Measurements from ENCODE around the gene MET. TPM values are rescaled to one million over a fixed set of nuclear protein-coding genes. Genes with fewer than 3 reads are reported as not detected.

The MET gene
- total RNA-seq, 1 experiment from 2014 or later = 5.0 TPM

DNA sequence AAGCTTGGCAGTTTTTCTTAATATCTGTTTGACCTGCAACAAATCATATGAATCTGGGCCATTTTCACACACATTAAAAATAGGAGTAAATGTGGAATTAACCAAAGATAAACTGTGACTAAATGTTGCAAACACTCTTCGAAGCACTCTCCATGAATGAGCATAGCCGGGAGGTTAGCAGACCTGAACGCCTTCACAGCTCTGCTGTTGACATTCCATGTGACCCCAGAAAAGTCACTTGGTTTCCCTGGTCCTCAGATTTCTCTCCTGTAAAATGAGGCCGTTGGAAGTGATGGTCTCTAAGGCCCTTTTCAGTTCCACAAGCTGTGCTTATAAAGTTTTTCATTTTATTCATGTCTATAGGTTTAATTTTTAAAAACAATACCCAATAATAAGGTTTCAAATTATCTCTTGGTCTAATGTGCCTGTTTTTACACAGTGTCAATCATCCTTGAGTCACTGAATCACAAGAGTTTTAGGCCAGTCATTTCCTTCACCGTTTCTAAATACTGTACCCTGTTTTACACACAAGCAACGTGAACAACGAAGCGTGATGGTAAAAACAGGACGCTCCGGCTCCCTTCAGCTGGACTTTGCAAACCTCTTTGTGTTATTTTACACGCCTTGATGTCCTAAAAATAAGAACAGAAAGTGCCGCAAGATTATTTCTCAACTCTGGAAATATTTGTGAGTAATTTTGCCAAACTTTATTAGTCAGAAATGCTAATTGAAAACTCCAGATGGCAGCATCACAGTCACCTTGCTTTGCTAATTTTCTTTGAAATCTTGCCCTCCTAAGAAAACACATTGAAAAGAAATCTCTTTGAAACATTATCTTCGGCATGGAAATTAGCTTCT lies 38.6 kb upstream of the MET start:
- H3K18ac ChIP-seq (ENCODE audit: insufficient read length, low read depth, low read length) = no peak overlapping the region
- Mint-ChIP-seq H3K36me3 (ENCODE audit: insufficient read depth in 1 of 3, low read depth in 3 of 3) (peaks cover 0 to 4% (median 3%) of the 10 kb centered on the region in 3 experiments; a peak in 2 of 7 replicates), H3K27me3 (ENCODE audit: low read depth) (no peaks in the 10 kb centered on the region; the same call in 1 of the 2 replicates), H3K27ac (no peak overlapping the region), H3K4me3 (no peak overlapping the region), H3K4me1 (peaks cover 4 to 5% of the 10 kb centered on the region in 2 experiments; a peak in 3 of 4 replicates), H3K9me3 (peaks cover 3 to 5% of the 10 kb centered on the region in 2 experiments; a peak in 4 of 5 replicates)
- no peak for DNase-seq
- H3K79me2 ChIP-seq (ENCODE audit: insufficient read depth, low read length) = no peaks in the 10 kb centered on the region
- H2BK20ac ChIP-seq (ENCODE audit: low read depth, low read length, poor library complexity, severe bottlenecking) = no peak overlapping the region
- H3K23ac ChIP-seq (ENCODE audit: insufficient read length, low read depth, low read length) = no peak overlapping the region
- TF ChIP-seq, protein P1, sequence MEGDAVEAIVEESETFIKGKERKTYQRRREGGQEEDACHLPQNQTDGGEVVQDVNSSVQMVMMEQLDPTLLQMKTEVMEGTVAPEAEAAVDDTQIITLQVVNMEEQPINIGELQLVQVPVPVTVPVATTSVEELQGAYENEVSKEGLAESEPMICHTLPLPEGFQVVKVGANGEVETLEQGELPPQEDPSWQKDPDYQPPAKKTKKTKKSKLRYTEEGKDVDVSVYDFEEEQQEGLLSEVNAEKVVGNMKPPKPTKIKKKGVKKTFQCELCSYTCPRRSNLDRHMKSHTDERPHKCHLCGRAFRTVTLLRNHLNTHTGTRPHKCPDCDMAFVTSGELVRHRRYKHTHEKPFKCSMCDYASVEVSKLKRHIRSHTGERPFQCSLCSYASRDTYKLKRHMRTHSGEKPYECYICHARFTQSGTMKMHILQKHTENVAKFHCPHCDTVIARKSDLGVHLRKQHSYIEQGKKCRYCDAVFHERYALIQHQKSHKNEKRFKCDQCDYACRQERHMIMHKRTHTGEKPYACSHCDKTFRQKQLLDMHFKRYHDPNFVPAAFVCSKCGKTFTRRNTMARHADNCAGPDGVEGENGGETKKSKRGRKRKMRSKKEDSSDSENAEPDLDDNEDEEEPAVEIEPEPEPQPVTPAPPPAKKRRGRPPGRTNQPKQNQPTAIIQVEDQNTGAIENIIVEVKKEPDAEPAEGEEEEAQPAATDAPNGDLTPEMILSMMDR (conservative IDR thresholded peaks at IDR 0.05) = no peak
- no peak overlapping the region for H2BK120ac ChIP-seq (ENCODE audit: low read depth, low read length, poor library complexity, severe bottlenecking)
- no peak overlapping the region for H4K5ac ChIP-seq (ENCODE audit: insufficient read length, low read depth, low read length)
- H3K4me2 ChIP-seq (ENCODE audit: insufficient read depth, insufficient read length, low read length) = no peak overlapping the region
- H2BK12ac ChIP-seq (ENCODE audit: insufficient read length, low read depth, low read length) = no peak overlapping the region
- no peak overlapping the region for H3K56ac ChIP-seq (ENCODE audit: insufficient read length, low read depth, low read length)
- H3K4ac ChIP-seq (ENCODE audit: low read depth, low read length) = no peak overlapping the region
- H4K91ac ChIP-seq (ENCODE audit: insufficient read length, low read depth, low read length) = no peak overlapping the region
- H3K27ac ChIP-seq (ENCODE audit: insufficient read length, low read depth, low read length) = no peak overlapping the region
- H4K8ac ChIP-seq (replicated peaks; ENCODE audit: insufficient read length, low read depth, low read length) = no peak overlapping the region
- no peaks in the 10 kb centered on the region for H3K23me2 ChIP-seq (ENCODE audit: insufficient read length, low read depth, low read length, poor library complexity, severe bottlenecking)
- no peak overlapping the region for H2BK15ac ChIP-seq (ENCODE audit: low read depth, low read length)
- no peaks in the 10 kb centered on the region for H3K4me1 ChIP-seq (ENCODE audit: insufficient read depth, low read length)
- H2BK5ac ChIP-seq (ENCODE audit: insufficient read length, low read length) = no peak overlapping the region
- no peak overlapping the region for H2AK5ac ChIP-seq (ENCODE audit: insufficient read length, low read length)
- no peaks in the 10 kb centered on the region for H3K79me1 ChIP-seq (ENCODE audit: insufficient read depth, low read depth, low read length, poor library complexity, severe bottlenecking)
- no CpG with 5 or more reads among the region's 13 CpGs for WGBS (ENCODE audit: extremely low coverage, insufficient read length, low lambda C conversion rate)
- H3K27me3 ChIP-seq (ENCODE audit: insufficient read depth, low read length) = no peaks in the 10 kb centered on the region
- H3K9ac ChIP-seq (ENCODE audit: extremely low read depth, insufficient read length, low read length) = no peak overlapping the region
- no peaks in the 10 kb centered on the region for H3K9me3 ChIP-seq (ENCODE audit: control insufficient read depth, low read depth, low read length)
- no peak overlapping the region for H3T11ph ChIP-seq (ENCODE audit: low read length)
- H4K20me1 ChIP-seq (ENCODE audit: control insufficient read depth, insufficient read depth, insufficient read length) = no peaks in the 10 kb centered on the region
- no peak overlapping the region for H2AFZ ChIP-seq (ENCODE audit: low read length)
- H3K14ac ChIP-seq (ENCODE audit: insufficient read depth, low read length) = no peak overlapping the region

Measured in H9 (cell line).